NCI-H2196 treated with DMSO at 0.1 percent for 48 hours (cell line): Measurements from ENCODE around the gene CA10.

Experiments used
- DNase-seq: peaks from one replicate; lab custom pipeline; 2025; ENCODE audit not compliant: unreplicated experiment; lab: John Stamatoyannopoulos, UW

Gene CA10

GRCh38 chr17:52147431-52147830, 11.1 kb downstream of the CA10 start:
- DNase-seq = no peak

GRCh38 chr17:52145476-52145875, 13.0 kb downstream of the CA10 start:
- DNase-seq = no peak

GRCh38 chr17:52143542-52143941, 15.0 kb downstream of the CA10 start:
- DNase-seq = no peak

- no peak for DNase-seq
Observed at GRCh38 chr17:52140601-52141000, 17.9 kb downstream of the CA10 start.

- DNase-seq = no peak
Observed at GRCh38 chr17:52138752-52139151, 19.8 kb downstream of the CA10 start.

- DNase-seq = no peak
Observed at GRCh38 chr17:52138350-52138749, 20.2 kb downstream of the CA10 start.

GRCh38 chr17:52136166-52136565, 22.3 kb downstream of the CA10 start:
- DNase-seq = no peak

- no peak for DNase-seq
Observed at GRCh38 chr17:52134641-52135040, 23.9 kb downstream of the CA10 start.

GRCh38 chr17:52128721-52129120, 29.8 kb downstream of the CA10 start:
- no peak for DNase-seq

- DNase-seq = no peak
Observed at GRCh38 chr17:52124993-52125392, 33.5 kb downstream of the CA10 start.

- DNase-seq = no peak
Observed at GRCh38 chr17:52124561-52124960, 34.0 kb downstream of the CA10 start.

GRCh38 chr17:52120465-52120864, 38.0 kb downstream of the CA10 start:
- DNase-seq = no peak

GRCh38 chr17:52110923-52111581, 47.5 kb downstream of the CA10 start:
- no peak for DNase-seq

- peak; percentile 15 for DNase-seq
Observed at GRCh38 chr17:52106638-52107261, 51.8 kb downstream of the CA10 start.

GRCh38 chr17:52106072-52106471, 52.4 kb downstream of the CA10 start:
- DNase-seq = no peak

- DNase-seq = no peak
Observed at GRCh38 chr17:52105591-52105990, 52.9 kb downstream of the CA10 start.

- no peak for DNase-seq
Observed at GRCh38 chr17:52096056-52096455, 62.5 kb downstream of the CA10 start.

- no peak for DNase-seq
Observed at GRCh38 chr17:52084176-52084575, 74.3 kb downstream of the CA10 start.

- DNase-seq = no peak
Observed at GRCh38 chr17:52079496-52079895, 79.0 kb downstream of the CA10 start.

GRCh38 chr17:52071712-52072111, 86.8 kb downstream of the CA10 start:
- DNase-seq = no peak

- no peak for DNase-seq
Observed at GRCh38 chr17:52064791-52065211, 93.7 kb downstream of the CA10 start.

- no peak for DNase-seq
Observed at GRCh38 chr17:52049496-52049895, 109.0 kb downstream of the CA10 start.

- no peak for DNase-seq
Observed at GRCh38 chr17:52049051-52049450, 109.5 kb downstream of the CA10 start.
